ENCODE results near the gene SMIM22.

SMIM22 gene

DNA sequence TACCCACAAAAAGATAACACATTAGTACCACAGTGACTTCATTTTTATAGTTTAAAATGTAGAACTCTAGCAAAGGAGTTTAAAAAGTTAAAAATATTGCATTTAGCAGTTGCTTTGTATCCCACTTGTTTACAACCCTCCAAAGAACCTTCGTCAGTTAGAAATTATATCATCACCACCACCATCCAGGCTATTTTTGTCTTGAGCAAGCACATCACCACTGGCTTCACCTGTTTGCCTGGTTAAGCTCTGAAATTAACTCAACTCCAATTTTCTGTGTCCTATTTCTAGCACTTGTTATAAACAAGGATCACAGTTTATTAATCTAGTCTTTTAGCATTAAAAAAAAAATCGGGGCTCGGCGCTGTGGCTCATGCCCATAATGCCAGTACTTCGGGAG, 45.8 kb downstream of the SMIM22 start:
- Histone ChIP-seq H3K27ac (no peak overlapping the region), H3K36me3 (peaks cover 81% of the 10 kb centered on the region), H3K9me3 (ENCODE audit: severe bottlenecking) (no peaks in the 10 kb centered on the region), H3K4me3 (ENCODE audit: low read depth, low read length) (no peak overlapping the region), H3K27me3 (ENCODE audit: insufficient read depth, low read depth, severe bottlenecking) (no peaks in the 10 kb centered on the region)
- TF ChIP-seq, protein P1, sequence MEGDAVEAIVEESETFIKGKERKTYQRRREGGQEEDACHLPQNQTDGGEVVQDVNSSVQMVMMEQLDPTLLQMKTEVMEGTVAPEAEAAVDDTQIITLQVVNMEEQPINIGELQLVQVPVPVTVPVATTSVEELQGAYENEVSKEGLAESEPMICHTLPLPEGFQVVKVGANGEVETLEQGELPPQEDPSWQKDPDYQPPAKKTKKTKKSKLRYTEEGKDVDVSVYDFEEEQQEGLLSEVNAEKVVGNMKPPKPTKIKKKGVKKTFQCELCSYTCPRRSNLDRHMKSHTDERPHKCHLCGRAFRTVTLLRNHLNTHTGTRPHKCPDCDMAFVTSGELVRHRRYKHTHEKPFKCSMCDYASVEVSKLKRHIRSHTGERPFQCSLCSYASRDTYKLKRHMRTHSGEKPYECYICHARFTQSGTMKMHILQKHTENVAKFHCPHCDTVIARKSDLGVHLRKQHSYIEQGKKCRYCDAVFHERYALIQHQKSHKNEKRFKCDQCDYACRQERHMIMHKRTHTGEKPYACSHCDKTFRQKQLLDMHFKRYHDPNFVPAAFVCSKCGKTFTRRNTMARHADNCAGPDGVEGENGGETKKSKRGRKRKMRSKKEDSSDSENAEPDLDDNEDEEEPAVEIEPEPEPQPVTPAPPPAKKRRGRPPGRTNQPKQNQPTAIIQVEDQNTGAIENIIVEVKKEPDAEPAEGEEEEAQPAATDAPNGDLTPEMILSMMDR (IDR thresholded peaks at IDR 0.05; ENCODE audit: low read depth, low read length): no peak
- DNase-seq: no peak
